Choroid plexus epithelial cell (primary cell): ENCODE measurements around the gene PLCB2.

Experiments used
- DNase-seq: peaks from one replicate; pipeline ENCODE4 v3.0.0-alpha.2; 2010; ENCODE audit warnings: low read depth
- H3K4me3 ChIP-seq: 2 replicates; pipeline ENCODE4 v1.5.1; 2011; ENCODE audit warnings: low read depth, mild to moderate bottlenecking, control low read depth, low read length, moderate library complexity
- CTCF ChIP-seq: conservative IDR thresholded peaks from 2 replicates; pipeline ENCODE4 v1.5.1; 2011; ENCODE audit warnings: low read depth, mild to moderate bottlenecking, control low read depth, inconsistent platforms, low read length, moderate library complexity

PLCB2 gene

GRCh38 chr15:40269604-40270003, 38.1 kb downstream of the PLCB2 start:
- H3K4me3 ChIP-seq, result no peak overlapping the region
- no peak for DNase-seq
- no peak for TF ChIP-seq CTCF

- TF ChIP-seq CTCF, result no peak
- DNase-seq, result peak; percentile 75
- H3K4me3 ChIP-seq, result no peak overlapping the region
Measured at GRCh38 chr15:40267670-40268069, 40.1 kb downstream of the PLCB2 start.

GRCh38 chr15:40266828-40267304, 40.9 kb downstream of the PLCB2 start:
- no peak overlapping the region for H3K4me3 ChIP-seq
- TF ChIP-seq CTCF, result no peak
- DNase-seq, result peak; percentile 98

GRCh38 chr15:40265875-40266274, 41.9 kb downstream of the PLCB2 start:
- no peak overlapping the region for H3K4me3 ChIP-seq
- no peak for TF ChIP-seq CTCF
- DNase-seq, result no peak

- no peak overlapping the region for H3K4me3 ChIP-seq
- no peak for TF ChIP-seq CTCF
- no peak for DNase-seq
Measured at GRCh38 chr15:40265355-40265754, 42.4 kb downstream of the PLCB2 start.

GRCh38 chr15:40264321-40265153, 43.2 kb downstream of the PLCB2 start:
- no peak overlapping the region for H3K4me3 ChIP-seq
- no peak for TF ChIP-seq CTCF
- peak; percentile 40 for DNase-seq
